HepG2 (cell line): Measurements from ENCODE around the gene FAM117A.

Experiments
- ARHGAP35 ChIP-seq: sonication (generic); formaldehyde crosslinking; IDR thresholded peaks from 2 replicates; pipeline ENCODE4 v1.9.0; 2022; ENCODE audit warnings: mild to moderate bottlenecking, inconsistent platforms, moderate library complexity, missing genetic modification reagents, borderline replicate concordance
- CTCF ChIP-seq: sonication (generic); formaldehyde crosslinking; IDR thresholded peaks from 2 replicates; pipeline ENCODE4 v1.5.0; 2020; ENCODE audit warnings: mild to moderate bottlenecking, missing genetic modification reagents, moderate library complexity
- EP300 ChIP-seq, 3 experiments: sonication (generic) in 1 of 3; formaldehyde crosslinking in 1 of 3; IDR thresholded peaks; 2 replicates each; pipeline versions ENCODE4 v1.5.1 to v1.6.1; 2011 to 2020; ENCODE audit warnings: low read depth in 2 of 3, low read length in 2 of 3, borderline replicate concordance in 1 of 3, improper control_type of control experiment in 1 of 3, mild to moderate bottlenecking in 1 of 3, missing genetic modification reagents in 1 of 3, moderate library complexity in 1 of 3
- JUND ChIP-seq: sonication (generic); formaldehyde crosslinking; IDR thresholded peaks from 2 replicates; pipeline ENCODE4 v1.8.0; 2022; ENCODE audit warnings: mild to moderate bottlenecking, missing genetic modification reagents
- LRRFIP1 ChIP-seq: sonication (generic); formaldehyde crosslinking; conservative IDR thresholded peaks from 2 replicates; pipeline ENCODE4 v1.4.0; 2020; ENCODE audit warnings: missing genetic modification reagents
- MYC ChIP-seq: sonication (generic); formaldehyde crosslinking; IDR thresholded peaks from 2 replicates; pipeline ENCODE4 v1.9.0; 2021; ENCODE audit warnings: missing genetic modification reagents, borderline replicate concordance
- POLR2A ChIP-seq, 2 experiments: IDR thresholded peaks; 2 replicates each; pipeline ENCODE4 v1.6.1; 2011; ENCODE audit warnings: low read depth in 2 of 2, low read length in 2 of 2, mild to moderate bottlenecking in 1 of 2, moderate library complexity in 1 of 2; ENCODE audit not compliant: insufficient read depth in 1 of 2
- SALL1 ChIP-seq: sonication (generic); formaldehyde crosslinking; IDR thresholded peaks from 2 replicates; pipeline ENCODE4 v1.8.0; 2022; ENCODE audit warnings: mild to moderate bottlenecking, missing genetic modification reagents
- TOE1 ChIP-seq: sonication (generic); formaldehyde crosslinking; IDR thresholded peaks from 2 replicates; pipeline ENCODE4 v1.4.0; 2020; ENCODE audit warnings: mild to moderate bottlenecking, missing genetic modification reagents
- ZBTB40 ChIP-seq, 2 experiments: fragments of 450-650 bp in 1 of 2; sonication (generic) in 1 of 2; formaldehyde crosslinking in 1 of 2; IDR thresholded peaks; 2 replicates each; pipeline versions ENCODE4 v1.6.1 to v1.8.0; 2016 to 2022; ENCODE audit warnings: antibody characterized with exemption in 1 of 2, mild to moderate bottlenecking in 1 of 2, missing genetic modification reagents in 1 of 2
- ZGPAT ChIP-seq: IDR thresholded peaks from 2 replicates; pipeline ENCODE4 v1.6.1; 2016; ENCODE audit warnings: mild to moderate bottlenecking
- ZHX1 ChIP-seq: sonication (generic); formaldehyde crosslinking; IDR thresholded peaks from 2 replicates; pipeline ENCODE4 v1.8.1; 2022; ENCODE audit warnings: low read depth, mild to moderate bottlenecking, missing genetic modification reagents
- ZNF710 ChIP-seq: sonication (generic); formaldehyde crosslinking; IDR thresholded peaks from 2 replicates; pipeline ENCODE4 v1.5.0; 2020; ENCODE audit warnings: mild to moderate bottlenecking, missing genetic modification reagents, borderline replicate concordance

GRCh38 chr17:49753959-49754391 lies 10.0 kb downstream of the FAM117A start:
- TF ChIP-seq ARHGAP35, result no peak
- TF ChIP-seq TOE1 (CRISPR knock-in tag), result no peak
- TF ChIP-seq ZHX1 (CRISPR knock-in tag), result no peak
- TF ChIP-seq CTCF (CRISPR knock-in tag), result no peak
- no peak for TF ChIP-seq ZNF710 (CRISPR knock-in tag)
- no peak for TF ChIP-seq EP300 (IDR thresholded peaks at IDR 0.05; ENCODE audit: low read depth in 2 of 2, low read length in 2 of 2)
- TF ChIP-seq EP300 (CRISPR knock-in tag; IDR thresholded peaks at IDR 0.05; ENCODE audit: borderline replicate concordance), result no peak
- no peak for TF ChIP-seq POLR2A (IDR thresholded peaks at IDR 0.05; ENCODE audit: insufficient read depth in 1 of 2, low read depth in 2 of 2, low read length in 2 of 2)
- no peak for TF ChIP-seq SALL1 (CRISPR knock-in tag)
- no peak for TF ChIP-seq MYC (CRISPR knock-in tag)
- TF ChIP-seq LRRFIP1 (CRISPR knock-in tag), result no peak
- no peak for TF ChIP-seq JUND
- TF ChIP-seq ZGPAT (CRISPR knock-in tag), result no peak
- no peak for TF ChIP-seq ZBTB40 (IDR thresholded peaks at IDR 0.05)
- no peak for TF ChIP-seq ZBTB40 (CRISPR knock-in tag; IDR thresholded peaks at IDR 0.05)
